Suprapubic skin (tissue), 4 donors: Measurements from ENCODE around the gene INSYN2B. TPM values are rescaled to one million over a fixed set of nuclear protein-coding genes. Genes with fewer than 3 reads are reported as not detected.

Source experiments
- DNase-seq, 2 donors: peaks; one replicate each; pipeline ENCODE4 v3.0.0-alpha.2; 2019; ENCODE audit warnings: low spot score in 2 of 2
- H3K27ac ChIP-seq: fragments of 200-600 bp; sonication (generic); one replicate; pipeline ENCODE4 v1.5.1; 2019
- H3K27me3 ChIP-seq: fragments of 200-600 bp; sonication (generic); one replicate; pipeline ENCODE4 v1.5.1; 2019
- H3K36me3 ChIP-seq: fragments of 200-600 bp; sonication (generic); one replicate; pipeline ENCODE4 v1.5.1; 2019
- H3K4me1 ChIP-seq: fragments of 200-600 bp; sonication (generic); one replicate; pipeline ENCODE4 v1.5.1; 2019
- H3K4me3 ChIP-seq: fragments of 200-600 bp; sonication (generic); one replicate; pipeline ENCODE4 v1.5.1; 2019; ENCODE audit warnings: mild to moderate bottlenecking
- H3K9me3 ChIP-seq: fragments of 200-600 bp; sonication (generic); one replicate; pipeline ENCODE4 v1.5.1; 2019
- CTCF ChIP-seq, 2 donors: fragments of 200-600 bp in 1 of 2; fragments of 450-650 bp in 1 of 2; sonication (generic) in 1 of 2; IDR thresholded peaks; one replicate each; pipeline ENCODE4 v1.5.1; 2016 to 2019; ENCODE audit warnings: antibody characterized with exemption in 2 of 2, mild to moderate bottlenecking in 1 of 2, moderate library complexity in 1 of 2
- EP300 ChIP-seq: sonication (generic); formaldehyde crosslinking; IDR thresholded peaks from one replicate; pipeline ENCODE4 v1.6.1; 2017; ENCODE audit warnings: antibody characterized with exemption
- POLR2A ChIP-seq, 2 donors: fragments of 450-650 bp; IDR thresholded peaks; one replicate each; pipeline ENCODE4 v1.6.1; 2017; ENCODE audit warnings: antibody characterized with exemption in 2 of 2, mild to moderate bottlenecking in 2 of 2, moderate library complexity in 2 of 2
- POLR2AphosphoS5 ChIP-seq, 3 donors: sonication (generic); formaldehyde crosslinking; IDR thresholded peaks; one replicate each; pipeline ENCODE4 v1.6.1; 2017; ENCODE audit warnings: antibody characterized with exemption in 3 of 3
- WGBS: methylation state at CpG from one replicate; pipeline ENCODE4 v1.1.5; 2018; 5-methylcytosine and 5-hydroxymethylcytosine counted together
- total RNA-seq, 4 donors: library from RNA; depleted of rRNA; stranded (reverse); fragments of >200 nt; gene quantifications; one replicate each; pipeline ENCODE4 v1.1.0, GENCODE V29; 2016

INSYN2B gene
- total RNA-seq, 4 donors from 2014 or later = 0.47 to 0.68 (median 0.55) TPM

DNA sequence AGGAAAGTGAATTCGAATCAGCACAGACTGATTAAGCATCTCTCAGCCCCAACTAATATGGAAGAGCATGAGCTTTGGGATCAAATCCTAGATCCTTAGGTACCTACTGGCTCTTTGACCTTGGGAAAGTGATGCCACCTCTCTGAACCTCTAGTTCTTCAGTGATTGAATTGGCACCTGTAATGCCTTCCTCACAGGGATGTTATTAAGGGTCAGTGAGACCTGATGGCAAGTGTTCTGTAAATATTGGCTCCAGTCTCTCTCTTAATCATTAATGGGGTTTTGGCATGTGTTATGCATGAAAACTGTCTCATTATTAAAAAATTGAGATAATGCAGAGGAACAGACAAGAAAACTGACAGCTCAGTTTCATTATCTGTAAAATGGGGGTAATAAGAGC lies 115.8 kb downstream of the INSYN2B start:
- no peak overlapping the region for H3K4me3 ChIP-seq
- H3K36me3 ChIP-seq = no peaks in the 10 kb centered on the region
- 95% methylated on average over 1 of the region's 1 CpG for WGBS
- no peaks in the 10 kb centered on the region for H3K9me3 ChIP-seq
- no peak for DNase-seq
- no peaks in the 10 kb centered on the region for H3K27me3 ChIP-seq
- H3K27ac ChIP-seq = no peak overlapping the region
- H3K4me1 ChIP-seq = no peaks in the 10 kb centered on the region
- TF ChIP-seq CTCF (IDR thresholded peaks at IDR 0.05) (no peak), POLR2AphosphoS5 (IDR thresholded peaks at IDR 0.05) (no peak), POLR2A (IDR thresholded peaks at IDR 0.05) (no peak), EP300 (no peak)

- H3K4me1 ChIP-seq = no peaks in the 10 kb centered on the region
- no peak for DNase-seq
Measured at GRCh38 chr5:169862391-169862811, 117.9 kb downstream of the INSYN2B start.

DNA sequence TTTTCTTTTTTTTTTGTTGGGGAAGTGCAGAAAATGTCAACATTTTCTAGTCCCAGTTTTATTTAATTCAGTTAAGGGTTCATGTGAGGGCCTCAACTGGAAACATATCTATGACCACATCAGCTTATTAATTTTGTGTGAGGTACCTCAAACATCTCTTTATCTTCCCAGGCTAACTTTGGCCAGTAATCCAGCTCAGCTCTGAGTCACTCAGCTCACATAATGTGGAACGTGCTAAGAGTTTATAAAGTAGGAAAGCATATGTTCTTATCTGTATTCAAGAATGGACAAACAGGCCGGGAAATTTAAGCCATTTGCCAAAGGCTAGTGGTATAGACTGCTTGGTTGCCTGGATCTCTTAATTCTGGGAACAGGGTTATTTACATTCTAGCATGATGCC lies 118.4 kb downstream of the INSYN2B start:
- no peak for DNase-seq
- Histone ChIP-seq H3K27ac (no peak overlapping the region), H3K4me3 (no peak overlapping the region), H3K4me1 (no peaks in the 10 kb centered on the region), H3K27me3 (no peaks in the 10 kb centered on the region), H3K36me3 (no peaks in the 10 kb centered on the region), H3K9me3 (no peaks in the 10 kb centered on the region)
- 88% methylated on average over 2 of the region's 2 CpGs for WGBS
- no peak for TF ChIP-seq POLR2AphosphoS5 (IDR thresholded peaks at IDR 0.05)
- no peak for TF ChIP-seq POLR2A (IDR thresholded peaks at IDR 0.05)
- TF ChIP-seq CTCF (IDR thresholded peaks at IDR 0.05) = no peak
- no peak for TF ChIP-seq EP300

More at GRCh38 chr5:169862391-169862811, 117.9 kb downstream of the INSYN2B start:
- Histone ChIP-seq H3K4me3 (no peak overlapping the region), H3K9me3 (no peaks in the 10 kb centered on the region), H3K36me3 (no peaks in the 10 kb centered on the region), H3K27me3 (no peaks in the 10 kb centered on the region), H3K27ac (no peak overlapping the region)
- TF ChIP-seq CTCF (IDR thresholded peaks at IDR 0.05) (no peak), POLR2A (IDR thresholded peaks at IDR 0.05) (no peak), EP300 (no peak), POLR2AphosphoS5 (IDR thresholded peaks at IDR 0.05) (no peak)
- 73% methylated on average over 4 of the region's 4 CpGs for WGBS

- WGBS = 83% methylated on average over 2 of the region's 2 CpGs
- H3K36me3 ChIP-seq = no peaks in the 10 kb centered on the region
- H3K4me1 ChIP-seq = no peaks in the 10 kb centered on the region
- H3K27ac ChIP-seq = no peak overlapping the region
- DNase-seq = no peak
- no peak for TF ChIP-seq CTCF (IDR thresholded peaks at IDR 0.05)
- TF ChIP-seq POLR2AphosphoS5 (IDR thresholded peaks at IDR 0.05) = no peak
- no peak for TF ChIP-seq EP300
- no peak for TF ChIP-seq POLR2A (IDR thresholded peaks at IDR 0.05)
- no peak overlapping the region for H3K4me3 ChIP-seq
- no peaks in the 10 kb centered on the region for H3K27me3 ChIP-seq
- no peaks in the 10 kb centered on the region for H3K9me3 ChIP-seq
Measured at GRCh38 chr5:169861433-169861832, 118.9 kb downstream of the INSYN2B start.

DNA sequence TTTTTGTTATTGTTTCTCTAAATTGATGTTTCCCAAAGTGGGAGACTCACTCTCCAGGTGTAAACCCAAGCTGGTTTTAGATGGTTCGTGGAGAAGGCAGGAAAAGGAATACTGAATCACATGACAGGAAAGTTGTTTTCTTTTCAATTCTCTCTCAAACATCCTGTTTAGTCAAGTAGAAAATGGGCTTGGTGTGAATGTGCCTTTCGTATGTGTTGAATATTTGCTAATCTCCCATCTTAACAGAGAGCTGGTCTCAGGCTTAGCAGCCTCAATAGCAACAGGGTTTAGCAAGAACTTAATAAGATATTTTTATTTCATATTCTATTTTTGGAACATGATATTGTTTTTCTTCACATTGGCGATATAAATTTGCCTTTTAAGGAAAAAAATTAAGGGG lies 119.7 kb downstream of the INSYN2B start:
- no peaks in the 10 kb centered on the region for H3K36me3 ChIP-seq
- H3K4me3 ChIP-seq = no peak overlapping the region
- 69% methylated on average over 3 of the region's 3 CpGs for WGBS
- no peaks in the 10 kb centered on the region for H3K9me3 ChIP-seq
- H3K27ac ChIP-seq = no peak overlapping the region
- H3K4me1 ChIP-seq = no peaks in the 10 kb centered on the region
- DNase-seq = no peak
- H3K27me3 ChIP-seq = no peaks in the 10 kb centered on the region
- TF ChIP-seq POLR2A (IDR thresholded peaks at IDR 0.05) (no peak), CTCF (IDR thresholded peaks at IDR 0.05) (no peak), POLR2AphosphoS5 (IDR thresholded peaks at IDR 0.05) (no peak), EP300 (no peak)
